GM18861 (cell line): ENCODE results near the gene DCK.
"Not testable (repeated sequence)": the region's sequence is repeated elsewhere in the genome, so short reads cannot be mapped to it uniquely, and the experiment has no call there.

Experiments used
- ATAC-seq: cut with Tn5 transposase; IDR thresholded peaks from one replicate; pipeline ENCODE4 v1.9.1; 2021; ENCODE audit not compliant: unreplicated experiment

The DCK gene

GRCh38 chr4:70999639-71000038, 6.2 kb downstream of the DCK start:
- not testable (repeated sequence) for ATAC-seq

- not testable (repeated sequence) for ATAC-seq
Observed at GRCh38 chr4:71001363-71001762, 7.9 kb downstream of the DCK start.

GRCh38 chr4:71004281-71004851, 10.9 kb downstream of the DCK start:
- ATAC-seq, result no peak

GRCh38 chr4:71005025-71005424, 11.6 kb downstream of the DCK start:
- not testable (repeated sequence) for ATAC-seq

GRCh38 chr4:71006203-71006907, 12.9 kb downstream of the DCK start:
- ATAC-seq, result peak; percentile 75

- ATAC-seq, result no peak
Observed at GRCh38 chr4:71008196-71008595, 14.7 kb downstream of the DCK start.

- no peak for ATAC-seq
Observed at GRCh38 chr4:71009086-71009485, 15.6 kb downstream of the DCK start.

- ATAC-seq, result peak; percentile 56
Observed at GRCh38 chr4:71009890-71010588, 16.6 kb downstream of the DCK start.

- no peak for ATAC-seq
Observed at GRCh38 chr4:71011451-71011850, 18.0 kb downstream of the DCK start.

GRCh38 chr4:71017391-71017790, 23.9 kb downstream of the DCK start:
- not testable (repeated sequence) for ATAC-seq

GRCh38 chr4:71020611-71021010, 27.2 kb downstream of the DCK start:
- ATAC-seq, result no peak

GRCh38 chr4:71025654-71026053, 32.2 kb downstream of the DCK start:
- no peak for ATAC-seq

GRCh38 chr4:71026086-71026485, 32.6 kb downstream of the DCK start:
- no peak for ATAC-seq

GRCh38 chr4:71027611-71028010, 34.2 kb downstream of the DCK start:
- no peak for ATAC-seq

GRCh38 chr4:71029504-71029903, 36.1 kb downstream of the DCK start:
- ATAC-seq, result no peak

GRCh38 chr4:71032106-71032505, 38.7 kb downstream of the DCK start:
- ATAC-seq, result not testable (repeated sequence)

GRCh38 chr4:71045256-71045655, 51.8 kb downstream of the DCK start:
- no peak for ATAC-seq

- ATAC-seq, result no peak
Observed at GRCh38 chr4:71049395-71049794, 55.9 kb downstream of the DCK start.

- no peak for ATAC-seq
Observed at GRCh38 chr4:71050809-71051208, 57.4 kb downstream of the DCK start.

- ATAC-seq, result no peak
Observed at GRCh38 chr4:71052034-71052433, 58.6 kb downstream of the DCK start.

- no peak for ATAC-seq
Observed at GRCh38 chr4:71052716-71053115, 59.3 kb downstream of the DCK start.

- not testable (repeated sequence) for ATAC-seq
Observed at GRCh38 chr4:71053613-71054012, 60.2 kb downstream of the DCK start.
